SK-N-MC (cell line): Measurements from ENCODE around the gene ELMO3.

Experiments used
- EZH2 ChIP-seq: fragments of 200-600 bp; sonication (generic); IDR thresholded peaks from one replicate; pipeline ENCODE4 v1.6.1; 2017; ENCODE audit warnings: antibody characterized with exemption
- POLR2AphosphoS5 ChIP-seq: IDR thresholded peaks from 2 replicates; pipeline ENCODE4 v1.6.1; 2012; ENCODE audit warnings: mild to moderate bottlenecking, low read depth, low read length, borderline replicate concordance

- no peak for TF ChIP-seq EZH2
- TF ChIP-seq POLR2AphosphoS5 = no peak
Measured at GRCh38 chr16:67233596-67233995, 34.7 kb downstream of the ELMO3 start.
